Liver (tissue), 3 donors: ENCODE measurements around the gene ALB.

ENCODE experiments used
- ATF3 ChIP-seq: IDR thresholded peaks from 2 replicates; pipeline ENCODE4 v1.6.1; 2016; ENCODE audit warnings: antibody characterized with exemption
- CTCF ChIP-seq: fragments of 150-350 bp; IDR thresholded peaks from 2 replicates; pipeline ENCODE4 v1.5.1; 2017; ENCODE audit warnings: improper control_type of control experiment, low read depth, low read length; ENCODE audit not compliant: missing input control
- EGR1 ChIP-seq, 2 donors: IDR thresholded peaks; 2 replicates each; pipeline ENCODE4 v1.6.1; 2016 to 2018; ENCODE audit warnings: antibody characterized with exemption in 2 of 2, low read depth in 2 of 2
- GABPA ChIP-seq, 2 donors: IDR thresholded peaks in 1 of 2; conservative IDR thresholded peaks in 1 of 2; 2 replicates each; pipeline ENCODE4 v1.6.1; 2016; ENCODE audit warnings: antibody characterized with exemption in 2 of 2, mild to moderate bottlenecking in 1 of 2, moderate library complexity in 1 of 2
- HNF4A ChIP-seq, 2 donors: conservative IDR thresholded peaks; 2 replicates each; pipeline ENCODE4 v1.6.1; 2016; ENCODE audit warnings: antibody characterized with exemption in 2 of 2, mild to moderate bottlenecking in 2 of 2
- JUND ChIP-seq, 2 donors: IDR thresholded peaks; 2 replicates each; pipeline ENCODE4 v1.6.1; 2016; ENCODE audit warnings: antibody characterized with exemption in 2 of 2
- RAD21 ChIP-seq, 2 donors: IDR thresholded peaks; 2 replicates each; pipeline ENCODE4 v1.6.1; 2016; ENCODE audit warnings: antibody characterized with exemption in 2 of 2, mild to moderate bottlenecking in 2 of 2
- RXRA ChIP-seq, 2 donors: IDR thresholded peaks; 2 replicates each; pipeline ENCODE4 v1.6.1; 2017 to 2018; ENCODE audit warnings: antibody characterized with exemption in 2 of 2, mild to moderate bottlenecking in 1 of 2
- SP1 ChIP-seq: IDR thresholded peaks from 2 replicates; pipeline ENCODE4 v1.6.1; 2018; ENCODE audit warnings: antibody characterized with exemption, mild to moderate bottlenecking
- TAF1 ChIP-seq: conservative IDR thresholded peaks from 2 replicates; pipeline ENCODE4 v1.6.1; 2016; ENCODE audit warnings: antibody characterized with exemption, mild to moderate bottlenecking
- YY1 ChIP-seq: IDR thresholded peaks from 2 replicates; pipeline ENCODE4 v1.6.1; 2016; ENCODE audit warnings: antibody characterized with exemption, mild to moderate bottlenecking
- TF ChIP-seq, protein P1 (sequence below): IDR thresholded peaks from 2 replicates; pipeline ENCODE4 v1.6.1; 2016; ENCODE audit warnings: antibody characterized with exemption, mild to moderate bottlenecking
- donor health status: healthy.
- donor health status: healthy.

- TF ChIP-seq CTCF (no peak), RAD21 (IDR thresholded peaks at IDR 0.05) (peak in 1 of 2 donors; percentile 26), ATF3 (no peak), GABPA (IDR thresholded peaks at IDR 0.05 in 1 of 2, conservative IDR thresholded peaks at IDR 0.05 in 1 of 2) (no peak), EGR1 (IDR thresholded peaks at IDR 0.05; ENCODE audit: low read depth in 2 of 2) (no peak), JUND (IDR thresholded peaks at IDR 0.05) (no peak), TAF1 (no peak), YY1 (peak; percentile 28), SP1 (peak; percentile 31), RXRA (IDR thresholded peaks at IDR 0.05) (no peak), HNF4A (conservative IDR thresholded peaks at IDR 0.05) (peak in 1 of 2 donors; percentile 23)
- TF ChIP-seq, protein P1, sequence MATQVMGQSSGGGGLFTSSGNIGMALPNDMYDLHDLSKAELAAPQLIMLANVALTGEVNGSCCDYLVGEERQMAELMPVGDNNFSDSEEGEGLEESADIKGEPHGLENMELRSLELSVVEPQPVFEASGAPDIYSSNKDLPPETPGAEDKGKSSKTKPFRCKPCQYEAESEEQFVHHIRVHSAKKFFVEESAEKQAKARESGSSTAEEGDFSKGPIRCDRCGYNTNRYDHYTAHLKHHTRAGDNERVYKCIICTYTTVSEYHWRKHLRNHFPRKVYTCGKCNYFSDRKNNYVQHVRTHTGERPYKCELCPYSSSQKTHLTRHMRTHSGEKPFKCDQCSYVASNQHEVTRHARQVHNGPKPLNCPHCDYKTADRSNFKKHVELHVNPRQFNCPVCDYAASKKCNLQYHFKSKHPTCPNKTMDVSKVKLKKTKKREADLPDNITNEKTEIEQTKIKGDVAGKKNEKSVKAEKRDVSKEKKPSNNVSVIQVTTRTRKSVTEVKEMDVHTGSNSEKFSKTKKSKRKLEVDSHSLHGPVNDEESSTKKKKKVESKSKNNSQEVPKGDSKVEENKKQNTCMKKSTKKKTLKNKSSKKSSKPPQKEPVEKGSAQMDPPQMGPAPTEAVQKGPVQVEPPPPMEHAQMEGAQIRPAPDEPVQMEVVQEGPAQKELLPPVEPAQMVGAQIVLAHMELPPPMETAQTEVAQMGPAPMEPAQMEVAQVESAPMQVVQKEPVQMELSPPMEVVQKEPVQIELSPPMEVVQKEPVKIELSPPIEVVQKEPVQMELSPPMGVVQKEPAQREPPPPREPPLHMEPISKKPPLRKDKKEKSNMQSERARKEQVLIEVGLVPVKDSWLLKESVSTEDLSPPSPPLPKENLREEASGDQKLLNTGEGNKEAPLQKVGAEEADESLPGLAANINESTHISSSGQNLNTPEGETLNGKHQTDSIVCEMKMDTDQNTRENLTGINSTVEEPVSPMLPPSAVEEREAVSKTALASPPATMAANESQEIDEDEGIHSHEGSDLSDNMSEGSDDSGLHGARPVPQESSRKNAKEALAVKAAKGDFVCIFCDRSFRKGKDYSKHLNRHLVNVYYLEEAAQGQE, result no peak
Observed at GRCh38 chr4:73451404-73451803, 47.3 kb downstream of the ALB start.
